Testis (tissue), 3 donors: ENCODE results near the gene PXK. TPM values are rescaled to one million over a fixed set of nuclear protein-coding genes. Genes with fewer than 3 reads are reported as not detected.

Experiments used
- DNase-seq: peaks from one replicate; pipeline ENCODE4 v3.0.0-alpha.2; 2019
- H3K27ac ChIP-seq, 2 donors: fragments of 200-600 bp; sonication (generic); one replicate each; pipeline ENCODE4 v1.5.1; 2019
- H3K27me3 ChIP-seq: fragments of 200-600 bp; sonication (generic); one replicate; pipeline ENCODE4 v1.5.1; 2019
- H3K36me3 ChIP-seq: fragments of 200-600 bp; sonication (generic); one replicate; pipeline ENCODE4 v1.5.1; 2017; ENCODE audit warnings: low read depth; ENCODE audit errors: missing control alignments
- H3K4me1 ChIP-seq: fragments of 200-600 bp; sonication (generic); one replicate; pipeline ENCODE4 v1.5.1; 2019
- H3K4me3 ChIP-seq, 2 donors: fragments of 200-600 bp; sonication (generic); one replicate each; pipeline ENCODE4 v1.5.1; 2017 to 2019
- H3K9me3 ChIP-seq: fragments of 200-600 bp; sonication (generic); one replicate; pipeline ENCODE4 v1.5.1; 2017
- CTCF ChIP-seq, 3 experiments: fragments of 450-650 bp in 2 of 3; fragments of 200-600 bp in 1 of 3; sonication (generic) in 1 of 3; IDR thresholded peaks; one replicate each; pipeline ENCODE4 v1.5.1; 2016 to 2019; ENCODE audit warnings: antibody characterized with exemption in 3 of 3, mild to moderate bottlenecking in 2 of 3, moderate library complexity in 1 of 3
- POLR2A ChIP-seq: fragments of 450-650 bp; IDR thresholded peaks from one replicate; pipeline ENCODE4 v1.6.1; 2017; ENCODE audit warnings: antibody characterized with exemption, mild to moderate bottlenecking, moderate library complexity
- WGBS, 2 donors: methylation state at CpG; one replicate each; pipeline ENCODE4 v1.1.5; 2018; 5-methylcytosine and 5-hydroxymethylcytosine counted together
- intact Hi-C: fragments of 100-400 bp; cut with DNase I; formaldehyde crosslinking; loops from one replicate; pipeline ENCODE4 v1.15.1; 2023; ENCODE audit warnings: low total_unique reads
- polyA plus RNA-seq: library from polyadenylated mRNA; stranded (reverse); fragments of 350-450 nt; fragmentation: Illumina TruSeq; extraction: RNeasy Lipid Tissue Mini Kit (QIAGEN cat#74804); gene quantifications from one replicate; pipeline ENCODE4 v1.2.3, GENCODE V29; 2014; ENCODE audit warnings: low read depth, low replicate concordance; ENCODE audit not compliant: insufficient read depth
- total RNA-seq, 2 donors: library from RNA; depleted of rRNA; stranded (reverse); fragments of >200 nt; gene quantifications; one replicate each; pipeline ENCODE4 v1.2.3, GENCODE V29; 2016

The PXK gene
- total and polyA plus RNA-seq, 3 donors from 2014 or later = 28.8 to 31.3 (median 29.3) TPM

- no peak overlapping the region for H3K27ac ChIP-seq
- H3K36me3 ChIP-seq = no peaks in the 10 kb centered on the region
Observed at GRCh38 chr3:58409663-58410062, 77.0 kb downstream of the PXK start.

GRCh38 chr3:58411036-58411435, 78.3 kb downstream of the PXK start:
- no peaks in the 10 kb centered on the region for H3K36me3 ChIP-seq
- H3K4me1 ChIP-seq = peaks cover 9% of the 10 kb centered on the region
- no peak for DNase-seq
- intact Hi-C loops = loop anchor here (10.0 kb wide), 1 partner anchor 86 kb away; no protein-coding TSS in a partner anchor
- WGBS, 2 donors = 69 to 99% methylated on average over 3 of the region's 3 CpGs
- no peak overlapping the region for H3K27ac ChIP-seq
- H3K9me3 ChIP-seq = no peaks in the 10 kb centered on the region
- no peak overlapping the region for H3K4me3 ChIP-seq
- TF ChIP-seq CTCF (IDR thresholded peaks at IDR 0.05) (no peak), POLR2A (no peak)
- no peaks in the 10 kb centered on the region for H3K27me3 ChIP-seq

More at GRCh38 chr3:58409663-58410062, 77.0 kb downstream of the PXK start:
- no peak for DNase-seq
- Histone ChIP-seq H3K4me1 (peaks cover 6% of the 10 kb centered on the region), H3K27me3 (no peaks in the 10 kb centered on the region), H3K4me3 (no peak overlapping the region), H3K9me3 (no peaks in the 10 kb centered on the region)
- no peak for TF ChIP-seq CTCF (IDR thresholded peaks at IDR 0.05)
- no peak for TF ChIP-seq POLR2A
- 87 to 92% methylated on average over 3 of the region's 3 CpGs for WGBS, 2 donors
- intact Hi-C loops = loop anchor here (10.0 kb wide), 1 partner anchor 85 kb away; no protein-coding TSS in a partner anchor

- Histone ChIP-seq H3K36me3 (no peaks in the 10 kb centered on the region), H3K9me3 (no peaks in the 10 kb centered on the region), H3K4me3 (no peak overlapping the region), H3K27ac (no peak overlapping the region), H3K27me3 (no peaks in the 10 kb centered on the region), H3K4me1 (peaks cover 9% of the 10 kb centered on the region)
- WGBS, 2 donors = 84 to 97% methylated on average over 8 of the region's 8 CpGs
- TF ChIP-seq POLR2A (no peak), CTCF (IDR thresholded peaks at IDR 0.05) (no peak)
- intact Hi-C loops = loop anchor here (10.0 kb wide), 1 partner anchor 87 kb away; no protein-coding TSS in a partner anchor
- no peak for DNase-seq
Observed at GRCh38 chr3:58411851-58412830, 79.4 kb downstream of the PXK start.

- intact Hi-C loops = loop anchor here (10.0 kb wide), 1 partner anchor 90 kb away; no protein-coding TSS in a partner anchor
- Histone ChIP-seq H3K27me3 (no peaks in the 10 kb centered on the region), H3K9me3 (no peaks in the 10 kb centered on the region), H3K36me3 (no peaks in the 10 kb centered on the region), H3K27ac (no peak overlapping the region), H3K4me3 (no peak overlapping the region), H3K4me1 (peaks cover 9% of the 10 kb centered on the region)
- TF ChIP-seq CTCF (IDR thresholded peaks at IDR 0.05) (peak; percentile 81 to 84 (median 82)), POLR2A (no peak)
- DNase-seq = peak; percentile 70
Observed at GRCh38 chr3:58414538-58415197, 82.0 kb downstream of the PXK start.
